HepG2 (cell line): Measurements from ENCODE around the gene PLPP3.

Source experiments
- CREB1 ChIP-seq, 2 experiments: fragments of 450-650 bp in 1 of 2; IDR thresholded peaks; 2 replicates each; pipeline ENCODE4 v1.6.1; 2016 to 2017; ENCODE audit warnings: control low read depth in 1 of 2, mild to moderate bottlenecking in 1 of 2, missing compliant biosample characterization in 1 of 2, missing genetic modification characterization in 1 of 2
- CTCF ChIP-seq: sonication (generic); formaldehyde crosslinking; IDR thresholded peaks from 2 replicates; pipeline ENCODE4 v1.5.0; 2020; ENCODE audit warnings: mild to moderate bottlenecking, missing genetic modification reagents, moderate library complexity
- ELK4 ChIP-seq: sonication (generic); formaldehyde crosslinking; IDR thresholded peaks from 2 replicates; pipeline ENCODE4 v1.9.0; 2021; ENCODE audit warnings: missing genetic modification reagents, borderline replicate concordance
- EP300 ChIP-seq, 3 experiments: sonication (generic) in 1 of 3; formaldehyde crosslinking in 1 of 3; IDR thresholded peaks; 2 replicates each; pipeline versions ENCODE4 v1.5.1 to v1.6.1; 2011 to 2020; ENCODE audit warnings: low read depth in 2 of 3, low read length in 2 of 3, borderline replicate concordance in 1 of 3, improper control_type of control experiment in 1 of 3, mild to moderate bottlenecking in 1 of 3, missing genetic modification reagents in 1 of 3, moderate library complexity in 1 of 3
- POLR2AphosphoS5 ChIP-seq: IDR thresholded peaks from 2 replicates; pipeline ENCODE4 v1.6.1; 2012; ENCODE audit warnings: low read depth, low read length
- RARG ChIP-seq: sonication (generic); formaldehyde crosslinking; IDR thresholded peaks from 2 replicates; pipeline ENCODE4 v1.4.0; 2020; ENCODE audit warnings: low read depth, mild to moderate bottlenecking, missing genetic modification reagents
- TCF7L2 ChIP-seq: IDR thresholded peaks from 2 replicates; pipeline ENCODE4 v1.6.1; 2011; ENCODE audit warnings: mild to moderate bottlenecking, low read depth, low read length, moderate library complexity
- XRCC5 ChIP-seq: fragments of 200-400 bp; formaldehyde crosslinking; optimal IDR thresholded peaks from 2 replicates; pipeline ENCODE3; 2017; ENCODE audit warnings: mild to moderate bottlenecking, low read length
- ZBTB4 ChIP-seq: sonication (generic); formaldehyde crosslinking; IDR thresholded peaks from 2 replicates; pipeline ENCODE4 v1.4.0; 2020; ENCODE audit warnings: missing genetic modification reagents, mild to moderate bottlenecking, borderline replicate concordance
- ZHX1 ChIP-seq: sonication (generic); formaldehyde crosslinking; IDR thresholded peaks from 2 replicates; pipeline ENCODE4 v1.8.1; 2022; ENCODE audit warnings: low read depth, mild to moderate bottlenecking, missing genetic modification reagents
- ZNF407 ChIP-seq: sonication (generic); formaldehyde crosslinking; IDR thresholded peaks from one replicate; pipeline ENCODE4 v1.5.1; 2020; ENCODE audit warnings: mild to moderate bottlenecking, missing genetic modification reagents; ENCODE audit errors: not compliant biosample characterization
- ZNF468 ChIP-seq: sonication (generic); formaldehyde crosslinking; IDR thresholded peaks from 2 replicates; pipeline ENCODE4 v1.8.0; 2022; ENCODE audit warnings: mild to moderate bottlenecking, moderate library complexity, missing genetic modification reagents

- TF ChIP-seq POLR2AphosphoS5 (no peak), CTCF (CRISPR knock-in tag) (no peak), TCF7L2 (no peak), ZNF468 (CRISPR knock-in tag) (no peak), ZHX1 (CRISPR knock-in tag) (no peak), ELK4 (CRISPR knock-in tag) (no peak), ZNF407 (CRISPR knock-in tag) (no peak), XRCC5 (no peak), EP300 (IDR thresholded peaks at IDR 0.05; ENCODE audit: low read depth in 2 of 2, low read length in 2 of 2) (no peak), EP300 (CRISPR knock-in tag; IDR thresholded peaks at IDR 0.05; ENCODE audit: borderline replicate concordance) (no peak), CREB1 (IDR thresholded peaks at IDR 0.05) (no peak), CREB1 (CRISPR knock-in tag; IDR thresholded peaks at IDR 0.05) (no peak), RARG (no peak), ZBTB4 (CRISPR knock-in tag) (no peak)
Measured at GRCh38 chr1:56464294-56464693, 115.1 kb downstream of the PLPP3 start.
